GM18498 (cell line): ENCODE results near the gene APBB3.

Experiments used
- ATAC-seq: cut with Tn5 transposase; IDR thresholded peaks from one replicate; pipeline ENCODE4 v1.9.1; 2021; ENCODE audit warnings: mild to moderate bottlenecking, moderate library complexity; ENCODE audit not compliant: unreplicated experiment

APBB3 gene

DNA sequence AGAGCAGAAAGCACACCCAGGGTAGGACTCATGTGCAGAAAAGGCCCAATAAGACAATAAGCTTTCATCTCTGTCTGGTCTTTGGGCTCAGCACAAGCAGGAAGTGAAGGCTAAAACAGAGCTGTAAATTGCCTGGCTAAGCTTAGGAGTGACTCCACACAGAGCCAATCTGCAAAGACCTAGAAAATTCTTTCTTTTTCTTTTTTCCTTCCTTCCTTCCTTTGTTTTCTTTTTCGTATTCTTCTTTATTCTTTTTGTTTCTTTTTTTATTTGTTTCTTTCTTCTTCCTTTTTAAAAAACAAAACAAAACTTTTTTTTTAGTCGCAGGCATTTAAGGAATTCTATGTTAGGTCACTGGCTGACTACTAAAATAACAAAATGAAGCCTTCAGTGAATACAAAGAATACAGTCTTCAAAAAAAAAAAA, 12.4 kb upstream of the APBB3 start:
- ATAC-seq = no peak

DNA sequence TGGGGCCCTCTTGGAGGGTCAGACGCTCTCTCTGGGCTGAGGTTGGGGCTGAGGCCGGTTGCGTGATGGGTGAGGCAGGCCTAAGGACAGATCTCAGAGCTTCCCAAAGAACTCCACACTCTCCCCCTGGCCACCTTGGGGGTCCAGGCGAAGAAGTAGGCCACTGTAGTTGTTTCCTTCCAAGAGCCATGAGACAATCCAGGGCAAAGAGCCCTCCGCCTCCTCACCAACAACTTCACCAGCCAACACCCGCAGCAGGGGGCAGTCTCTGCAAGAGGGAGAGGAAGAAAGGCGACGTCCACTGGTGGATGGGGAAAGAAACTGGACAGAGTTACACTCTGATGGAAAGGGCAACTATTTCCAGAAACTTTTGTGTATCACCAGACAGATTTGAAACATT, 10.9 kb upstream of the APBB3 start:
- no peak for ATAC-seq

GRCh38 chr5:140574165-140574564, 9.8 kb upstream of the APBB3 start:
- ATAC-seq = no peak

DNA sequence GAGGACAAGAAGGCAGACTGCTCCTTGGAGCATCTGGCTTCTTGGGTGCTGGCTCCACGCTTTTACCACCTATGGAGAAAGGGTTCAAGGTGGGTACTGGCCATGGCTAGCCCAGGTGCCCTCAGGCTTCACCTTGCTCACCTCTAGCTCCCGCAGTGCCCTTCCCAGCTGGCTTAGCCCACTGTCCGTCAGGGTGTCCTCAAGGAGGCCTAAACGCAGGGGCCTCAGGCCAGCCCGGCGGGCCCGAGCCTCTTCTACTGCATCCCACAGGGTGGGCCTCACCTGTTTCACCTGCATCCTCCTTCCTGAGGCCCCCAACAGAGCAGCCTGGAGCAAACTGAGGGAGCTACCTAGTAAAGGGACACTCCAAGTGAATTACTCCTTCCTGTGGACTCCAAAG, 9.3 kb upstream of the APBB3 start:
- ATAC-seq = no peak

GRCh38 chr5:140571105-140571504, 6.7 kb upstream of the APBB3 start:
- no peak for ATAC-seq

GRCh38 chr5:140570488-140570887, 6.1 kb upstream of the APBB3 start:
- no peak for ATAC-seq

DNA sequence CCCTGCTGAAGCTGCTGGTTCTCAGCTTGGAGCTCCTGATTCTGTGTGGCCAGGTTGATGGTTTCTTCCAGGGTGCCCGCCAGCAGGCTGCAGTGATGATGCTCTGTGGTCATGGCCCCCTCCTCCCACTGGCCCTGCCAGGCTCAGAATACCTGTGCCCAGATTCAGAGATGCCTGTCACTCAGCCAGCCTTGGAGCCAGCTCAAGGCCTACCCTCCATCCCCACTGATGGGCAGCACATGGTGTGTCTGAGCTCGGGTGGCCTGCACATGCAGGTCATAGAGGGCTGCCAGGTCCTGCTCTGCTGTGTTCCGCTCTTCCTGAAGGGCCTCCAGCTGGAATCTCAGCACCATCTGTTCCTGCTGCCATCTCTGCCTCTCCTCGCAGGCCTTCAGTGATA, 5.7 kb upstream of the APBB3 start:
- ATAC-seq = no peak

- ATAC-seq = no peak
Measured at GRCh38 chr5:140569197-140569596, 4.8 kb upstream of the APBB3 start.

DNA sequence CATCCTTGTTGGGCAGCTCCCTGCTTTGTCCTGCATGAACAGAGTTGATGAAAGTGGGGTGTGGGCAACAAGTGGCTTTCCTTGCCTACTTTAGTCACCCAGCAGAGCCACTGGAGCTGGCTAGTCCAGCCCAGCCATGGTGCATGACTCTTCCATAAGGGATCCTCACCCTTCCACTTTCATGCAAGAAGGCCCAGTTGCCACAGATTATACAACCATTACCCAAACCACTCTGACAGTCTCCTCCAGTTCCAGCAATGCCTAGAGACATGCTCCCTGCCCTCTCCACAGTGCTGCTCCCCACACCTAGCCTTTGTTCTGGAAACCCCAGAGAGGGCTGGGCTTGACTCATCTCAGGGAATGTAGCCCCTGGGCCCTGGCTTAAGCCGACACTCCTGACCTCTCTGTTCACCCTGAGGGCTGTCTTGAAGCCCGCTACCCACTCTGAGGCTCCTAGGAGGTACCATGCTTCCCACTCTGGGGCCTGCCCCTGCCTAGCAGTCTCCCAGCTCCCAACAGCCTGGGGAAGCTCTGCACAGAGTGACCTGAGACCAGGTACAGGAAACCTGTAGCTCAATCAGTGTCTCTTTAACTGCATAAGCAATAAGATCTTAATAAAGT, 4.2 kb upstream of the APBB3 start:
- no peak for ATAC-seq

GRCh38 chr5:140567871-140568270, 3.5 kb upstream of the APBB3 start:
- no peak for ATAC-seq

DNA sequence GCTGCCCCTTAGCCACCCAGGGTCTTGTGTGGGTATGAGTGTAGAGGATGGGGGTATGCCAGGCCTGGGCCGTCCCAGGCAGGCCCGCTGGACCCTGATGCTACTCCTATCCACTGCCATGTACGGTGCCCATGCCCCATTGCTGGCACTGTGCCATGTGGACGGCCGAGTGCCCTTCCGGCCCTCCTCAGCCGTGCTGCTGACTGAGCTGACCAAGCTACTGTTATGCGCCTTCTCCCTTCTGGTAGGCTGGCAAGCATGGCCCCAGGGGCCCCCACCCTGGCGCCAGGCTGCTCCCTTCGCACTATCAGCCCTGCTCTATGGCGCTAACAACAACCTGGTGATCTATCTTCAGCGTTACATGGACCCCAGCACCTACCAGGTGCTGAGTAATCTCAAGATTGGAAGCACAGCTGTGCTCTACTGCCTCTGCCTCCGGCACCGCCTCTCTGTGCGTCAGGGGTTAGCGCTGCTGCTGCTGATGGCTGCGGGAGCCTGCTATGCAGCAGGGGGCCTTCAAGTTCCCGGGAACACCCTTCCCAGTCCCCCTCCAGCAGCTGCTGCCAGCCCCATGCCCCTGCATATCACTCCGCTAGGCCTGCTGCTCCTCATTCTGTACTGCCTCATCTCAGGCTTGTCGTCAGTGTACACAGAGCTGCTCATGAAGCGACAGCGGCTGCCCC, 2.9 kb upstream of the APBB3 start:
- ATAC-seq = no peak

DNA sequence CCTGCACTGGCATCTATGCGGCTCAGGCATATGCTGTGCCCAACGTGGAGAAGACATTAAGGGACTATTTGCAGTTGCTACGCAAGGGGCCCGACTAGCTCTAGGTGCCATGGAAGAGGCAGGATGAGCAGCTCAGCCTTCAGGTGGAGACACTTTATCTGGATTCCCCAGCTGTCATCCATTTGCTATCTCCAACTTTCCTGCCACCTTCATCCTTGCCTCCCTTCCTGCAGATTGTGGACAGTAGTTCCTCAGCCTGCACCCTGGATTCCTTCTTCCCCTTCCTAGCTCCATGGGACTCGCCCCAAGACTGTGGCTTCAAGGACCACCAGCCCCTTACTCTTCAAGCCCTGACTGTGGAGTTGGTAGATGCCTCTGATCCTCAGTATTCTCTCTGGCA, 2.3 kb upstream of the APBB3 start:
- ATAC-seq = no peak

DNA sequence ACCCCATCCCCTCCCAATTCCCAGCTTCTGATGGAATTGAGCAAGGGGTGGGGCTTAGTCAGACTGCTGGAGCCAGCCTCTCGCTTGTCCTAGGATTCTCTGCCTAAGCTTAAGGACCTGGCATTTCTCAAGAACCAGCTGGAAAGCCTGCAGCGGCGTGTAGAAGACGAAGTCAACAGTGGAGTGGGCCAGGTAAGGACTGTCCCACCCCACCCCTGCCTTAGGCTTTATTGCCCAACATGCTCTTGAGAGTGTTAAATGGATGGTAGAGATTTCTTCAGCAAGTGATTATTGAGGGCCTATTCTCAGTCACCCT, 1.3 kb upstream of the APBB3 start:
- no peak for ATAC-seq

GRCh38 chr5:140565024-140565779, 804 bp upstream of the APBB3 start:
- ATAC-seq = no peak

DNA sequence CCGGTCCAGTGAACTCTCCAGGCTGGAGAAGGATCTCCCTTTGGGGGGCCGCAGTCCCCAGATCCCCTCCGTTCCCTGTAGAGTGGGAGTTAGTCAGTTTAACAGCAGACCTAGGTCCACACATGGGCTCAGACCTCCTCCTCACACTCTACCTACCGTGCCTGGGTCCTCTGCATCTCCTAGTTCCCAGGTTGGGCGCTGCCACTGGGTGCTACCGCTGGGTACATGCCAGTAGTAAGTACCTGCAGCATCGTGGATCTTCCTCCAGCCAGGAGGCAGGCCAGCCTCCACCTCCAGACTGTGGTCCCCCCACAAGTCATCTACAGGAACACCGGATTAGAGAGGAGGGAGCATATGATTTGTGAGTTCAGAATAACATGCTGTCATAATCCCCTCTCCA, 802 bp downstream of the APBB3 start:
- no peak for ATAC-seq

DNA sequence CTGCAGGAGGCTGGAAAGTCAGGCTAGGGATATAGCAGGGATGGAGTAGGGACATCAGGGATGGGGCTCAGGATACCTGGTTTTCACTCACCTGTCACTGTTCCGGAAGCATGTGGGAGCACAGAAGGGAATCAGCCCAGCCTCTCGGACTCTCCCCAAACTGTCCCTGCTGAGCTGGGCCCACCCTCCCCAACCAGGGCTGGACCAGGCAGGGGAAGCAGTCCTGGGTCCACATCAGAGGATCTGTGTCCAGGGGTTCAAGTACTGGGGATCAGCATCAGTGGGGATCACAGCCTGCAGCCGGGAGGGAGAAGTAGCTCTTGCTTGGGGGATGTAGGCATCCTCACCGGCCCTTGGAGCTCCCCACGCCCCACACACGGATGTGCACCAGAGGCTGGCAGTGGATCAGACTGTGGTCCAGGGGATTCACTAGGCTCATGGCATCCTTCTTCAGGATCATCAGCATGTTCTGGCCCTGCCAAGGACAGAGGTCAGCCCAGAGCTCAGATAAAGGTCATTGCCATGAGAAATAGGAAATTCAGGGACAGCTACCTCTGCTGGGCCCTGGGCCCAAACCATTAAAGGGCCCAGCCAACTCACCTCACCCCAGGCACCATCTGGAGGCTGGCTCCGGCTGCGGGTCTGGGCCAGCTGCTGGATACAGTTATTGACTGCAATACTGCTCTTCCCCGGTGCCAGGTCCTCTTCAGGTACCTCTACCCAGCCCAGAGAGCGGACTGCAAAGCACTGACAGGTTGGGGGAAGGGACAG, 2.5 kb downstream of the APBB3 start:
- ATAC-seq = no peak

DNA sequence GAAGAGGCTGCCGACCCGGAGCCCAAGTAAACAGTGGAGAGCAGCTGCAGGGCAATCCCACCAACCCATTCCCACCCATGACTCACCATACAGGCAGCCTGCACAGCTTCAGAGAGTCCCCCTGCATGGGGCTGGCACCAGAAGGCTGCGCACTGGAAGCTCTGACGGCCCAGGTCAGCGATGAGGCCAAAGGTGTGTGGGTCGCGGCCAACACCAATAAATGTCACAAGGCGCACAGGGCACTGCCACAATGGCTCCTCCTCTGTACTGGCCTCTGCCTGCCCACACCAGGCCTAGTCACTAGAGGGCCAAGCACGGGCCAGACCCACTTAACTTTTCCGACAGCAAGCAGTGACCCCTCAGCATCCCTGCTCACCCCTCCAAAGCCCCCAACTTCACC, 4.2 kb downstream of the APBB3 start:
- ATAC-seq = no peak

DNA sequence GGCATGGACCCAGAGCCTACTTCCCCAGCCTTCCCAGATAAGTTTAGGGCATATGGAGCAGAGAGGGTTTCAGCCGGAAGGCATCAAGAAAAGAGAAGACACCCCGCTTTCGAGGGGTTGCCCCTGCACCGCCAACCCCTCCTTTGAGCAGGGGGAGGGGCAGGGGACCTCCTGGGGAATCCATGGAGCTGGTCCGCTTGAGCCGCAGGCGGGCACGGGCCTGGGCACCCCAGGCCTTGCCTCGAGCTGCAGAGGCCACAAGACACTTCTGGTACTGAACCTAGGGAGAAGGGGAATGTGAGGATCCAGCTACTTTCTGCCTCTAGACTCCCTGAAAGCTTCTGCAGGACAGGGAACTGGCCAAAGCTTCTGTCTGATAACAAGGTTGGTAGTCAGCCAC, 5.9 kb downstream of the APBB3 start:
- no peak for ATAC-seq

DNA sequence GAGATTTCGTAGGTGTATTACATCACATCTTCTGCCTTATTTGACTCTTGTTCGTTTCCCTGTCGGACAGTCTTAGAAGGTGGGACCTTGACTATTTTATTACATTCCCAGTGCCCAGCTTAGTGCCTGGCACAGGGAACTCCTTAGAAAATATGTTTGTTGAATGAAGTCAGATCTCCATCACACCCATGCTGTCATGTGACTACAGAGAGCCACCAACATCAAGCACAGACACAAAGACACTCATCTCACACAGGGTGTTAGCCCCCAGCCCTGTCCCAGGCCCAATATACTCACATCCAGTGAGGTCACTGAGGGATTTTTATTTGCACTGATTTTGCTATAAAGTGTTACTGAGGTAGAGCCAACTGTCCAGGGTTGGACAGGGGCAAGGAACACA, 6.4 kb downstream of the APBB3 start:
- no peak for ATAC-seq

- ATAC-seq = peak; percentile 96
Measured at GRCh38 chr5:140557136-140557805, 7.1 kb downstream of the APBB3 start, which contains the start of gene SRA1. TSS of gene SRA1 (minus strand) at chr5:140557473. CDS start at chr5:140557452, 21 bp downstream.

DNA sequence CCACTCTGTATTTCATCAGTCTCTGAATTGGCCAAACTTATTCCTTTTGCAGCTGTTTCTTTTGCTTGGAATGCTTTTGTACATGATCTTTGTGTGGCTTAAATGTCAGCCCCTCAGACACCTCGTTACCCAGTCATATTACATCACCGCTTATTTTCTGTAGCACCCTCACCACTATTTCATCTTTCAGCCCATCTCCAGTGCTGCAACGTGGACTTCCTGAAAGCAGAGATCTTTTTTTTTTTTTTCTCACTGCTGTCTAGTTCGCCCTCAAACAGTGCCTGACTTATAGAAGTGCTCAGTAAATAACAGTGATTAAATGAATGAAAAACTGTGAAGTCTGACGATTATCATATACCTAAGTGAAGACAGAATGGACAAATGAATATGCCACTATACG, 8.0 kb downstream of the APBB3 start:
- ATAC-seq = no peak
